HepG2 (cell line): Measurements from ENCODE around the gene SMIM13. TPM values are rescaled to one million over a fixed set of nuclear protein-coding genes. Genes with fewer than 3 reads are reported as not detected.

Experiments
- ARNT ChIP-seq: fragments of 450-650 bp; IDR thresholded peaks from 2 replicates; pipeline ENCODE4 v1.6.1; 2017
- CENPX ChIP-seq: sonication (generic); formaldehyde crosslinking; IDR thresholded peaks from 2 replicates; pipeline ENCODE4 v1.9.0; 2021; ENCODE audit warnings: mild to moderate bottlenecking, missing genetic modification reagents, moderate library complexity
- ETV6 ChIP-seq: sonication (generic); formaldehyde crosslinking; conservative IDR thresholded peaks from 2 replicates; pipeline ENCODE4 v1.4.0; 2020; ENCODE audit warnings: missing genetic modification reagents
- FOXA3 ChIP-seq: IDR thresholded peaks from 2 replicates; pipeline ENCODE4 v1.6.1; 2016; ENCODE audit warnings: missing genetic modification reagents, missing compliant biosample characterization
- HIC2 ChIP-seq: sonication (generic); formaldehyde crosslinking; IDR thresholded peaks from 2 replicates; pipeline ENCODE4 v1.9.0; 2022; ENCODE audit warnings: low read depth, missing genetic modification reagents
- HIVEP1 ChIP-seq: sonication (generic); formaldehyde crosslinking; IDR thresholded peaks from 2 replicates; pipeline ENCODE4 v1.4.0; 2020; ENCODE audit warnings: mild to moderate bottlenecking, missing genetic modification reagents
- KDM1A ChIP-seq: IDR thresholded peaks from 2 replicates; pipeline ENCODE4 v1.6.1; 2016; ENCODE audit warnings: missing compliant biosample characterization
- MIXL1 ChIP-seq: IDR thresholded peaks from 2 replicates; pipeline ENCODE4 v1.6.1; 2016
- MYPOP ChIP-seq: sonication (generic); formaldehyde crosslinking; IDR thresholded peaks from 2 replicates; pipeline ENCODE4 v1.8.1; 2023; ENCODE audit warnings: mild to moderate bottlenecking, moderate library complexity, missing genetic modification reagents
- NFIB ChIP-seq: sonication (generic); formaldehyde crosslinking; IDR thresholded peaks from 2 replicates; pipeline ENCODE4 v1.9.0; 2021; ENCODE audit warnings: missing genetic modification reagents, mild to moderate bottlenecking, borderline replicate concordance
- POLR2G ChIP-seq: fragments of 200-400 bp; formaldehyde crosslinking; IDR thresholded peaks from 2 replicates; pipeline ENCODE4 v1.6.1; 2018; ENCODE audit warnings: mild to moderate bottlenecking, low read depth, low read length, moderate library complexity
- SOX5 ChIP-seq: IDR thresholded peaks from 2 replicates; pipeline ENCODE4 v1.6.1; 2016; ENCODE audit warnings: borderline replicate concordance
- YEATS4 ChIP-seq: sonication (generic); formaldehyde crosslinking; IDR thresholded peaks from 2 replicates; pipeline ENCODE4 v1.4.0; 2020; ENCODE audit warnings: missing genetic modification reagents, borderline replicate concordance
- ZBTB46 ChIP-seq: sonication (generic); formaldehyde crosslinking; IDR thresholded peaks from 2 replicates; pipeline ENCODE4 v1.4.0; 2020; ENCODE audit warnings: mild to moderate bottlenecking, missing genetic modification reagents, borderline replicate concordance
- ZEB1 ChIP-seq: IDR thresholded peaks from 2 replicates; pipeline ENCODE4 v1.6.1; 2012; ENCODE audit warnings: mild to moderate bottlenecking, low read depth, inconsistent platforms; ENCODE audit not compliant: insufficient replicate concordance
- ZNF10 ChIP-seq: sonication (generic); formaldehyde crosslinking; IDR thresholded peaks from 2 replicates; pipeline ENCODE4 v1.4.0; 2020; ENCODE audit warnings: mild to moderate bottlenecking, low read depth, missing genetic modification reagents, borderline replicate concordance
- ZNF232 ChIP-seq: sonication (generic); formaldehyde crosslinking; IDR thresholded peaks from 2 replicates; pipeline ENCODE4 v1.4.0; 2020; ENCODE audit warnings: missing genetic modification reagents, borderline replicate concordance
- ZNF33A ChIP-seq: sonication (generic); formaldehyde crosslinking; IDR thresholded peaks from 2 replicates; pipeline ENCODE4 v1.5.1; 2020; ENCODE audit warnings: missing genetic modification reagents, mild to moderate bottlenecking, moderate library complexity, borderline replicate concordance
- ZNF34 ChIP-seq: sonication (generic); formaldehyde crosslinking; IDR thresholded peaks from 2 replicates; pipeline ENCODE4 v1.4.0; 2020; ENCODE audit warnings: mild to moderate bottlenecking, missing genetic modification reagents, borderline replicate concordance
- ZNF710 ChIP-seq: sonication (generic); formaldehyde crosslinking; IDR thresholded peaks from 2 replicates; pipeline ENCODE4 v1.5.0; 2020; ENCODE audit warnings: mild to moderate bottlenecking, missing genetic modification reagents, borderline replicate concordance
- ZNF724P ChIP-seq: sonication (generic); formaldehyde crosslinking; IDR thresholded peaks from 2 replicates; pipeline ENCODE4 v1.8.0; 2022; ENCODE audit warnings: missing genetic modification reagents, borderline replicate concordance
- ZNF784 ChIP-seq: sonication (generic); formaldehyde crosslinking; IDR thresholded peaks from 2 replicates; pipeline ENCODE4 v1.5.1; 2020; ENCODE audit warnings: missing genetic modification reagents, mild to moderate bottlenecking, borderline replicate concordance
- ZNF816 ChIP-seq: sonication (generic); formaldehyde crosslinking; IDR thresholded peaks from 2 replicates; pipeline ENCODE4 v1.8.0; 2022; ENCODE audit warnings: missing genetic modification reagents, mild to moderate bottlenecking, borderline replicate concordance
- ZSCAN29 ChIP-seq: sonication (generic); formaldehyde crosslinking; conservative IDR thresholded peaks from 2 replicates; pipeline ENCODE4 v1.4.0; 2020; ENCODE audit warnings: mild to moderate bottlenecking, missing genetic modification reagents
- polyA plus RNA-seq, 8 experiments: library from polyadenylated mRNA; depleted of rRNA in 3 of 8; stranded (reverse) in 7 of 8; unstranded in 1 of 8; fragments of >200 nt; fragmentation: Illumina TruSeq in 4 of 8; extraction: Trizol in 4 of 8; gene quantifications; 2 replicates each; pipeline versions ENCODE4 v1.2.1 to v1.2.3, GENCODE V29; 2011 to 2016; ENCODE audit warnings: low read depth in 4 of 8, missing spikeins in 1 of 8, mixed read lengths in 1 of 8; ENCODE audit not compliant: insufficient read depth in 1 of 8
- total RNA-seq, 5 experiments: library from RNA; depleted of rRNA; stranded (reverse); fragments of >200 nt; fragmentation: Illumina TruSeq; extraction: Trizol; gene quantifications; 2 replicates each; pipeline ENCODE4 v1.2.3, GENCODE V29; 2016; ENCODE audit warnings: low read depth in 1 of 5

Gene SMIM13
- total and polyA plus RNA-seq, 2 of the 13 experiments (the other 11 are each of a cell fraction or from before 2014, with no cell fraction given): 2.7 to 10.2 TPM

- TF ChIP-seq ZNF710 (CRISPR knock-in tag) (no peak), ETV6 (no peak), ZBTB46 (CRISPR knock-in tag) (no peak), HIC2 (no peak; the same call in 1 of the 2 replicates), ZNF232 (CRISPR knock-in tag) (no peak), MIXL1 (no peak), ZNF724P (CRISPR knock-in tag) (no peak; the same call in 1 of the 2 replicates), ZSCAN29 (CRISPR knock-in tag) (no peak; the same call in 1 of the 2 replicates), ZNF816 (CRISPR knock-in tag) (peak; percentile 95; the same call in 1 of the 2 replicates), HIVEP1 (CRISPR knock-in tag) (peak; percentile 62; the same call in 1 of the 2 replicates), ZNF784 (CRISPR knock-in tag) (no peak), KDM1A (CRISPR knock-in tag) (no peak), ZEB1 (no peak), ZNF33A (CRISPR knock-in tag) (peak; percentile 34; the same call in 1 of the 2 replicates), ZNF10 (CRISPR knock-in tag) (no peak), ARNT (no peak), MYPOP (CRISPR knock-in tag) (0 out of 2 replicates have a peak, but pooled peaks have one; percentile 67), SOX5 (CRISPR knock-in tag) (peak; percentile 44; the same call in 1 of the 2 replicates), NFIB (CRISPR knock-in tag) (no peak), POLR2G (peak; percentile 95; the same call in 1 of the 2 replicates), YEATS4 (no peak), ZNF34 (CRISPR knock-in tag) (no peak), FOXA3 (CRISPR knock-in tag) (peak; percentile 55; the same call in 1 of the 2 replicates), CENPX (CRISPR knock-in tag) (no peak)
Observed at GRCh38 chr6:11093376-11093625, 333 bp upstream of the SMIM13 start (continued).
